Measurements from ENCODE around the gene ST6GALNAC6. TPM values are rescaled to one million over a fixed set of nuclear protein-coding genes. Genes with fewer than 3 reads are reported as not detected.
"Not testable (repeated sequence)": the region's sequence is repeated elsewhere in the genome, so short reads cannot be mapped to it uniquely, and the experiment has no call there.

Gene ST6GALNAC6
- total and polyA plus RNA-seq, 2 of the 8 experiments (the other 6 are each of a cell fraction or from before 2014, with no cell fraction given), result 43.7 to 64.4 TPM

DNA sequence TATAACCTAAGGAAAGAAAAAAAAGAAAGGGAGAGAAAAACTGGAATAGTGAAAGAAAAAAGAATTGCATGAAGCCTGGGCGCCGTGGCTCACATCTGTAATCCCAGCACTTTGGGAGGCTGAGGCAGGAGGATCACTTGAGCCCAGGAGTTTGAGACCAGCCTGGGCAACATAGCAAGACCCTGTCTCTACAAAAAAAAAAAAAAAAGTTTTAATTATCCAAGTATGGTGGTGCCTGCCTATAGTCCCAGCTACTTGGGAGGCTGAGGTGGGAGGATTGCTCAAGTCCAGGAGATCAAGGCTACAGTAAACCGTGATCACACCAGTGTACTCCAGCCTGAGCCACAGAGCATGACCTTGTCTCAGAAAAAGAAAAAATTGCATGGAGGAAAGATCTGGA lies 17.7 kb downstream of the ST6GALNAC6 start:
- not testable (repeated sequence) for H3K27me3 ChIP-seq (replicated peaks in 1 of 4; ENCODE audit: control insufficient read depth in 3 of 4, extremely low read depth in 1 of 4, insufficient read depth in 3 of 4, low read length in 3 of 4); H2AFZ ChIP-seq (ENCODE audit: low read length); H4K91ac ChIP-seq (replicated peaks; ENCODE audit: insufficient read length, low read length); H3K36me3 ChIP-seq (ENCODE audit: control insufficient read depth in 2 of 4, insufficient read depth in 4 of 4, low read length in 3 of 4); H4K20me1 ChIP-seq (replicated peaks in 1 of 2; ENCODE audit: control insufficient read depth in 1 of 2, insufficient read depth in 2 of 2, low read length in 2 of 2); H3K18ac ChIP-seq (ENCODE audit: extremely low read depth, low read length); FAIRE-seq; H2BK20ac ChIP-seq (ENCODE audit: low read length); H2BK5ac ChIP-seq (ENCODE audit: low read depth, low read length); H2BK15ac ChIP-seq (ENCODE audit: low read length); H2BK12ac ChIP-seq (ENCODE audit: low read depth, low read length); H3K79me2 ChIP-seq (ENCODE audit: control insufficient read depth in 1 of 2, insufficient read depth in 2 of 2, low read length in 2 of 2); H3K9me3 ChIP-seq (ENCODE audit: insufficient read depth in 2 of 2, low read depth in 1 of 2, low read length in 1 of 2); H3K14ac ChIP-seq (ENCODE audit: insufficient read length); H3K23me2 ChIP-seq (ENCODE audit: low read depth, low read length); H3K4me2 ChIP-seq (ENCODE audit: insufficient read depth in 1 of 2, low read depth in 2 of 2, low read length in 2 of 2); DNase-seq (ENCODE audit: low read depth in 1 of 2, low spot score in 2 of 2); H3K4ac ChIP-seq (replicated peaks; ENCODE audit: insufficient read length, low read depth, low read length); H3K27ac ChIP-seq (ENCODE audit: low read depth, low read length); H3K79me1 ChIP-seq (ENCODE audit: low read depth, low read length); H4K8ac ChIP-seq (ENCODE audit: extremely low read depth, insufficient read depth, low read length); H3K9ac ChIP-seq (replicated peaks in 1 of 4; ENCODE audit: extremely low read depth in 1 of 4, low read depth in 3 of 4, low read length in 3 of 4); H2BK120ac ChIP-seq (replicated peaks; ENCODE audit: low read depth, low read length); H3K4me3 ChIP-seq (ENCODE audit: extremely low read depth in 1 of 4, insufficient read depth in 2 of 4, low read depth in 3 of 4, low read length in 4 of 4); H3K4me1 ChIP-seq (replicated peaks in 1 of 4; ENCODE audit: control insufficient read depth in 3 of 4, insufficient read depth in 4 of 4, low read length in 3 of 4); H3K56ac ChIP-seq (replicated peaks; ENCODE audit: insufficient read length, low read depth, low read length); H2AK5ac ChIP-seq (ENCODE audit: low read depth, low read length); H4K5ac ChIP-seq (ENCODE audit: insufficient read length, low read depth, low read length); H3K23ac ChIP-seq (ENCODE audit: insufficient read length)
- 98% methylated on average over 3 of the region's 3 CpGs; no CpG with 5 or more reads in 1 of the 2 experiments for WGBS, 2 experiments (ENCODE audit: extremely low coverage in 1 of 2, insufficient coverage in 1 of 2, insufficient read length in 1 of 2, insufficient replicate concordance in 2 of 2, low coverage in 1 of 2, low lambda C conversion rate in 2 of 2, missing lambda C conversion rate in 1 of 2)
- POLR2A ChIA-PET (ENCODE audit: partially characterized antibody), result interaction anchor here (0.8 to 8.6 kb wide), 6 partner anchors 14 to 430 kb away, joined by 3 to 91 read pairs (median 4); partner anchors contain the start of genes CDK9, LRSAM1 and ST6GALNAC6
- CTCF ChIA-PET (ENCODE audit: partially characterized antibody), result interaction anchor here (1.0 to 2.7 kb wide), 7 partner anchors 12 to 392 kb away, joined by 3 to 11 read pairs (median 4); no protein-coding TSS in a partner anchor
